Colonic mucosa (tissue), 4 donors: ENCODE results near the gene FSD1L. TPM values are rescaled to one million over a fixed set of nuclear protein-coding genes. Genes with fewer than 3 reads are reported as not detected.

Experiments
- DNase-seq: peaks from one replicate; pipeline ENCODE4 v3.0.0-alpha.2; 2020
- H3K27ac ChIP-seq: fragments of 200-600 bp; one replicate; pipeline ENCODE4 v1.8.0; 2021
- H3K27me3 ChIP-seq: fragments of 200-600 bp; one replicate; pipeline ENCODE4 v1.8.0; 2021
- H3K36me3 ChIP-seq: fragments of 200-600 bp; one replicate; pipeline ENCODE4 v1.8.0; 2021
- H3K4me1 ChIP-seq: fragments of 200-600 bp; one replicate; pipeline ENCODE4 v1.8.0; 2021; ENCODE audit warnings: mild to moderate bottlenecking
- H3K4me3 ChIP-seq: fragments of 200-600 bp; one replicate; pipeline ENCODE4 v1.8.0; 2021
- H3K9ac ChIP-seq, 2 donors: one replicate each; pipeline ENCODE4 v1.7.0; 2013; ENCODE audit warnings: control low read depth in 2 of 2, low read depth in 2 of 2, low read length in 2 of 2
- H3K9me3 ChIP-seq: fragments of 200-600 bp; one replicate; pipeline ENCODE4 v1.8.0; 2021
- CTCF ChIP-seq: fragments of 200-600 bp; IDR thresholded peaks from one replicate; pipeline ENCODE4 v1.8.0; 2022; ENCODE audit warnings: antibody characterized with exemption, mild to moderate bottlenecking
- intact Hi-C: fragments of 100-400 bp; cut with DNase I; formaldehyde crosslinking; loops from one replicate; pipeline ENCODE4 v1.14.1; 2022
- total RNA-seq, 2 donors: library from RNA; stranded (reverse); fragmentation: NEBNext Ultra II Directional in 1 of 2; extraction: Animal tissue kit (Norgen Biotek cat#: 25700) in 1 of 2; gene quantifications; one replicate each; pipeline ENCODE4 v1.2.1, GENCODE V29; 2021
- donor health status: healthy.
- donor health status: DM: no; HTN: no; CAD: no.
- donor health status: DM: no; HTN: no; CAD: no.

The FSD1L gene
- 1 to 10 TPM; 4.3 to 6.0 TPM for total RNA-seq

GRCh38 chr9:105447814-105448812 lies at the start of gene FSD1L:
Gene FSD1L (plus strand): TSS chr9:105448034. CDS start chr9:105448221, 187 bp downstream.
- Histone ChIP-seq H3K9ac (peak within 1 kb of the TSS; percentile 80 to 86), H3K27me3 (no peaks in the 10 kb centered on the region), H3K4me3 (peak within 1 kb of the TSS; percentile 90), H3K27ac (peak within 1 kb of the TSS; percentile 58), H3K4me1 (peaks cover 3% of the 10 kb centered on the region), H3K9me3 (no peaks in the 10 kb centered on the region), H3K36me3 (no peaks in the 10 kb centered on the region)
- no peak for TF ChIP-seq CTCF
- peak; percentile 95 for DNase-seq
- intact Hi-C loops = no loop called here

- H3K4me3 ChIP-seq = no peak overlapping the region
- DNase-seq = no peak
- no peak overlapping the region for H3K9ac ChIP-seq
- no peaks in the 10 kb centered on the region for H3K36me3 ChIP-seq
- H3K27me3 ChIP-seq = no peaks in the 10 kb centered on the region
- H3K4me1 ChIP-seq = no peaks in the 10 kb centered on the region
- TF ChIP-seq CTCF = no peak
- no peak overlapping the region for H3K27ac ChIP-seq
- no peaks in the 10 kb centered on the region for H3K9me3 ChIP-seq
- intact Hi-C loops = no loop called here
These were observed 48.7 kb upstream of the FSD1L start for GRCh38 chr9:105399117-105399516.

DNA sequence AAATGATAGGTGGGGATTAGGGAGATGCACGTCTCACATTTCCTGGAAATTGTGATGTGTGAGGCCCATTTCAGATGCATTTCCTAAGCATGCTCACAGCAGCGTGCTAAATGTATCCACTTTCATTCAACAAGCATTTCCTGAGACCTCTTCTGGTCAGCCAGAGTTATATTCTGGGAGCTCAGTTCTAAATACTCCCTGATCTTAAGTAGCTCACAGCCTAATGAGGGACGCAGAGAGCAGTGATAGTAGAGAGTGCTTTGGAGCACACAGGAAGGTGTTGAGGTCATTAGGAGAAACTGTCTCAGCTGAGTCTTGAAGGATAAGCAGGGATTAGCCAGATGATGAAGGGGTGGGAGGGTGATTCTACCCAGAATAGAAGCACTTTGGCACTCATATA lies 46.2 kb upstream of the FSD1L start:
- Histone ChIP-seq H3K27ac (no peak overlapping the region), H3K27me3 (no peaks in the 10 kb centered on the region), H3K9me3 (no peaks in the 10 kb centered on the region), H3K4me3 (no peak overlapping the region), H3K4me1 (no peaks in the 10 kb centered on the region), H3K36me3 (no peaks in the 10 kb centered on the region), H3K9ac (no peak overlapping the region)
- intact Hi-C loops = no loop called here
- DNase-seq = no peak
- TF ChIP-seq CTCF = no peak

- Histone ChIP-seq H3K9ac (no peak overlapping the region), H3K27ac (no peak overlapping the region), H3K4me3 (no peak overlapping the region), H3K4me1 (no peaks in the 10 kb centered on the region), H3K9me3 (no peaks in the 10 kb centered on the region), H3K27me3 (no peaks in the 10 kb centered on the region), H3K36me3 (no peaks in the 10 kb centered on the region)
- no peak for DNase-seq
- TF ChIP-seq CTCF = no peak
- intact Hi-C loops = no loop called here
These were observed 44.1 kb upstream of the FSD1L start for GRCh38 chr9:105403552-105404248.

DNA sequence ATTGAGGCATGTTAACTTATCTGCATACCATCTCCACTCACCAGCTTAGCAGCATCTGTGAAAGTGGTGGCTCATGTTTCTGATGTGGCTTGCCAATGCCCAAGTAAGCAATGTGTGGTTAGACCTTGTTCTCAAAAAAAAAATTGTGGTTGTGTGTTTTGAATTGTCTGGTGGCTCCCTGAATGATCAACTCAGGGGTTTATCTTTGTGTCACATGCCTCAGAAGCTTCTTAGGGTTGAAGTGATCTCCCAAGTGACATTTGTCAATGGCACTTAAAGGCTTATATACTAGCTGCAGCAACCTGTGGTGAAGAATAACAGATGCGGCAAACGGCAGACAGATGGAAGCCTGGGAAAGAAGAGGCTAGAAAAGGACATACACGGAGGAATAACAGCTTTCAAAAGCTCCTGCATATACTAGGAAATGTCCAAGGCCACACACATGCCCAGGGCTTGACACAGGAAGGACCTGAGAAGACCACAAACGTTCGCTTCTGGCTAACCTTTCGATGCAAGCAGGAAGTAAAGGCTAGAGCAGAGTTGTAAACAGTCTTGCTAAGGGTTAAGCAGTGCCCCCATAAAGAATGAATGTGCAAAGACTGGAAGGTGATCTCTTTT lies 42.2 kb upstream of the FSD1L start:
- H3K36me3 ChIP-seq = no peaks in the 10 kb centered on the region
- H3K9me3 ChIP-seq = no peaks in the 10 kb centered on the region
- DNase-seq = no peak
- H3K27me3 ChIP-seq = no peaks in the 10 kb centered on the region
- no peak overlapping the region for H3K9ac ChIP-seq
- TF ChIP-seq CTCF = no peak
- no peak overlapping the region for H3K4me3 ChIP-seq
- no peaks in the 10 kb centered on the region for H3K4me1 ChIP-seq
- intact Hi-C loops = no loop called here
- no peak overlapping the region for H3K27ac ChIP-seq
